ENCODE data around the gene IZUMO2.

IZUMO2 gene

GRCh38 chr19:50162988-50163387 lies at the start of gene IZUMO2:
IZUMO2 (minus strand) TSS chr19:50163281; CDS start chr19:50163194, 87 bp downstream.
- no peaks in the 10 kb centered on the region for H3K9me3 ChIP-seq (ENCODE audit: control insufficient read depth, insufficient read depth, low read length)

DNA sequence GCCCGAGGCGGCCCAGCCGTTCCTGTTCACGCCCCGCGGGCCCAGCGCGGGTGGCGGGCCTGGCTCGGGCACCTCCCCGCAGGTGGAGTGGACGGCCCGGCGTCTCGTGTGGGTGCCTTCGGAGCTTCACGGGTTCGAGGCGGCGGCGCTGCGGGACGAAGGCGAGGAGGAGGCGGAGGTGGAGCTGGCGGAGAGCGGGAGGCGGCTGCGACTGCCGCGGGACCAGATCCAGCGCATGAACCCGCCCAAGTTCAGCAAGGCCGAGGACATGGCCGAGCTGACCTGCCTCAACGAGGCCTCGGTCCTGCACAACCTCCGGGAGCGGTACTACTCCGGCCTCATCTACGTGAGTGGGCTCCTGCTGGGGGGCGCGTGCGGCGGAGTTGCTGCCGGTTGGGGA lies 47.3 kb upstream of the IZUMO2 start:
- Histone ChIP-seq H3K4me2 (ENCODE audit: low read length) (no peak overlapping the region), H4K20me1 (ENCODE audit: control insufficient read depth, insufficient read depth, low read depth, low read length) (no peaks in the 10 kb centered on the region), H3F3A (ENCODE audit: control insufficient read depth, insufficient read depth) (no peaks in the 10 kb centered on the region), H3K36me3 (ENCODE audit: control insufficient read depth, low read length) (no peaks in the 10 kb centered on the region), H3K9me2 (replicated peaks; ENCODE audit: control insufficient read depth, low read length) (no peaks in the 10 kb centered on the region), H3K4me3 (ENCODE audit: low read length) (no peak overlapping the region), H3K4me1 (ENCODE audit: control insufficient read depth, low read length) (no peaks in the 10 kb centered on the region), H3K27ac (ENCODE audit: low read depth, low read length) (no peak overlapping the region), H3K79me2 (ENCODE audit: control insufficient read depth, low read length) (no peaks in the 10 kb centered on the region), H3K27me3 (ENCODE audit: control insufficient read depth, low read length) (no peaks in the 10 kb centered on the region; the same call in 1 of the 2 replicates), H3K9me3 (ENCODE audit: control insufficient read depth, insufficient read depth, low read length) (no peaks in the 10 kb centered on the region)
- no peak for TF ChIP-seq EZH2phosphoT487 (IDR thresholded peaks at IDR 0.05; ENCODE audit: borderline replicate concordance, low read length)
- TF ChIP-seq, protein P1, sequence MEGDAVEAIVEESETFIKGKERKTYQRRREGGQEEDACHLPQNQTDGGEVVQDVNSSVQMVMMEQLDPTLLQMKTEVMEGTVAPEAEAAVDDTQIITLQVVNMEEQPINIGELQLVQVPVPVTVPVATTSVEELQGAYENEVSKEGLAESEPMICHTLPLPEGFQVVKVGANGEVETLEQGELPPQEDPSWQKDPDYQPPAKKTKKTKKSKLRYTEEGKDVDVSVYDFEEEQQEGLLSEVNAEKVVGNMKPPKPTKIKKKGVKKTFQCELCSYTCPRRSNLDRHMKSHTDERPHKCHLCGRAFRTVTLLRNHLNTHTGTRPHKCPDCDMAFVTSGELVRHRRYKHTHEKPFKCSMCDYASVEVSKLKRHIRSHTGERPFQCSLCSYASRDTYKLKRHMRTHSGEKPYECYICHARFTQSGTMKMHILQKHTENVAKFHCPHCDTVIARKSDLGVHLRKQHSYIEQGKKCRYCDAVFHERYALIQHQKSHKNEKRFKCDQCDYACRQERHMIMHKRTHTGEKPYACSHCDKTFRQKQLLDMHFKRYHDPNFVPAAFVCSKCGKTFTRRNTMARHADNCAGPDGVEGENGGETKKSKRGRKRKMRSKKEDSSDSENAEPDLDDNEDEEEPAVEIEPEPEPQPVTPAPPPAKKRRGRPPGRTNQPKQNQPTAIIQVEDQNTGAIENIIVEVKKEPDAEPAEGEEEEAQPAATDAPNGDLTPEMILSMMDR (IDR thresholded peaks at IDR 0.05; ENCODE audit: low read depth, low read length, poor library complexity, severe bottlenecking): no peak

More at GRCh38 chr19:50162988-50163387, at the start of gene IZUMO2:
- Histone ChIP-seq H3K27me3 (ENCODE audit: control insufficient read depth, low read length) (no peaks in the 10 kb centered on the region), H3K4me1 (ENCODE audit: control insufficient read depth, low read length) (no peaks in the 10 kb centered on the region), H3K36me3 (ENCODE audit: control insufficient read depth, low read length) (no peaks in the 10 kb centered on the region), H3K9me2 (replicated peaks; ENCODE audit: control insufficient read depth, low read length) (no peaks in the 10 kb centered on the region), H3K27ac (ENCODE audit: low read depth, low read length) (no peak within 1 kb of the TSS), H3F3A (ENCODE audit: control insufficient read depth, insufficient read depth) (no peaks in the 10 kb centered on the region), H3K4me3 (ENCODE audit: low read length) (no peak within 1 kb of the TSS), H4K20me1 (ENCODE audit: control insufficient read depth, insufficient read depth, low read depth, low read length) (no peaks in the 10 kb centered on the region), H3K4me2 (ENCODE audit: low read length) (no peak within 1 kb of the TSS), H3K79me2 (ENCODE audit: control insufficient read depth, low read length) (no peaks in the 10 kb centered on the region)
- TF ChIP-seq EZH2phosphoT487 (IDR thresholded peaks at IDR 0.05; ENCODE audit: borderline replicate concordance, low read length): no peak
- TF ChIP-seq, protein P1 (IDR thresholded peaks at IDR 0.05; ENCODE audit: low read depth, low read length, poor library complexity, severe bottlenecking): no peak

DNA sequence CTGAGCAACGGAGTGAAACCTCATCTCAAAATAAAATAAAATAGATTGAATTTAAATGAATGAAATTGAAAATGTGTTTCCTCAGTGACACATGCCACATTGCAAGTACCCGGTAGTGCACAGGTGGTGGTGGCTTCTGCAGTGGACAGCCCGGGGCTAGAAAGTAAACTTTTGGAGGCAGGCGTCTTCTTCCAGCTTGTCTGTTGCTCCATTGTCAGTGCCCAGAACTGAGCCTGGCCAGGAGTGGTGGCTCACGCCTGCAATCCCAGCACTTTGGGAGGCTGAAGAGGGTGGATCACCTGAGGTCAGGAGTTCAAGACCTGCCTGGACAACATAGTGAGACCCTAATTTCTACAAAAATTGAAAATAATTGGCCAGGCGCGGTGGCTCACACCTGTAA lies 46.0 kb upstream of the IZUMO2 start:
- Histone ChIP-seq H3K27ac (ENCODE audit: low read depth, low read length) (no peak overlapping the region), H3K9me3 (ENCODE audit: control insufficient read depth, insufficient read depth, low read length) (no peaks in the 10 kb centered on the region), H3K79me2 (ENCODE audit: control insufficient read depth, low read length) (no peaks in the 10 kb centered on the region), H3F3A (ENCODE audit: control insufficient read depth, insufficient read depth) (no peaks in the 10 kb centered on the region), H3K4me1 (ENCODE audit: control insufficient read depth, low read length) (no peaks in the 10 kb centered on the region), H4K20me1 (ENCODE audit: control insufficient read depth, insufficient read depth, low read depth, low read length) (no peaks in the 10 kb centered on the region), H3K4me2 (ENCODE audit: low read length) (no peak overlapping the region), H3K27me3 (ENCODE audit: control insufficient read depth, low read length) (peaks cover 5% of the 10 kb centered on the region; the same call in 1 of the 2 replicates), H3K36me3 (ENCODE audit: control insufficient read depth, low read length) (no peaks in the 10 kb centered on the region), H3K9me2 (replicated peaks; ENCODE audit: control insufficient read depth, low read length) (no peaks in the 10 kb centered on the region), H3K4me3 (ENCODE audit: low read length) (no peak overlapping the region)
- TF ChIP-seq, protein P1 (IDR thresholded peaks at IDR 0.05; ENCODE audit: low read depth, low read length, poor library complexity, severe bottlenecking): no peak
- no peak for TF ChIP-seq EZH2phosphoT487 (IDR thresholded peaks at IDR 0.05; ENCODE audit: borderline replicate concordance, low read length)

Measured in DOHH2 (cell line).